ENCODE results near the gene UNC13B. TPM values are rescaled to one million over a fixed set of nuclear protein-coding genes. Genes with fewer than 3 reads are reported as not detected.

UNC13B gene
- total RNA-seq (1 to 10 TPM in 1 of 5 donors, under 1 TPM in 4; 0.45 to 1.2 (median 0.72) TPM), total RNA-seq (0.82 to 11.0 (median 1.9) reads per million in 29 experiments)
- total RNA-seq (2013), result 0.42 TPM

DNA sequence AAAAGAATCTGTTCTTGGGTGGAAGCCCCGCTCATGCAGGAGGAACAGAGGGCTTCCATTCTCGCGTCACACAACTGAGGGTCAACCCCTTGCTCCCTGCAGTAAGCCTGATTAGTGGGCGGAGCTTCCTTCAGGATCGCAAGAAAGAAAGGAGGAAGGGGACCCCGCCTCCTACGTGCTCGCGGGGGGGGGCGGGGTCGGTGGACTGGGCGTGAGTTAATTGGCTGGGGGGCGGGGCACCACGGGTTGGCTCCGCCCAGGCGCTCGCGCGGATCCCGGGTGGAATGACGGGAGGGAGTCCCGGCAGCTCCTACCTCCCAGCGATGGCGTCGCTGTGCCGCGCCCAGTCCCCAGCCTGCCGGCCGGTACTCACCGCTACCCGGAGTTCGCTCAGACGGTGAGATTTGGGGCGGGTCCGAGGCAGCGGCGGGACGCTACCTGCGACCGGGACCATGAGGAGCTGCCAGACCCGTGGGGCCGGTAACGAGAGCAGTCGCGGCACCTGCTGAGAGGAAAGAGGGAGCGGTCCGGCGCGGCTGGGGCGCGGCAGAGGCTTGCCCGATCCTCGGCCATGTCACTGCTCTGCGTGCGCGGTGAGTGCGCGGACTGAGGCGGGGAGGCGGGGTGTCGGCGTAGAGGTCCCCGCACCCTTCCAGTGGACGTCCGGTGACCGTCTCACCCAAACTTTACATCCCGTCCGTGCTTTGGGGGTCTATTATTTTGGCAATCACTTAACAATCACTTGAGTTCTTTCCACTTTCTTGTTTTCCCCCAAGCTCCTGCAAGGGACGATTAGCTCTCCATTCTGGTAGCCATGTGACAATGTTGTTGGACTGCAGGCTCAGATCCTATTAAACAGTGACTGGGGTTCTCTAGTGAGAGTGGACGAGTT lies at the start of gene UNC13B:
UNC13B (plus strand) TSS at position 297 of the 892 bp plus-strand sequence; CDS start at position 572, 275 bp downstream.
- DNase-seq, result peak; percentile 15 to 80 (median 46)
- no peaks in the 10 kb centered on the region for H3K36me3 ChIP-seq (ENCODE audit: control insufficient read depth in 2 of 2, extremely low read depth in 1 of 2, insufficient read depth in 1 of 2, low read length in 1 of 2)
- H3K9me3 ChIP-seq, result no peaks in the 10 kb centered on the region
- Mint-ChIP-seq H3K27ac (peak within 1 kb of the TSS in 1 of 2 donors; percentile 73), H3K27me3 (peaks cover 0 to 3% of the 10 kb centered on the region in 2 donors), H3K4me1 (peaks cover 13 to 33% (median 28%) of the 10 kb centered on the region in 3 donors), H3K36me3 (no peaks in the 10 kb centered on the region), H3K4me3 (peak within 1 kb of the TSS; percentile 87 to 93 (median 92)), H3K9me3 (no peaks in the 10 kb centered on the region)
- H3K27ac ChIP-seq (ENCODE audit: low read length), result peak within 1 kb of the TSS; percentile 29
- peaks cover 0 to 7% of the 10 kb centered on the region in 2 experiments for H3K27me3 ChIP-seq (replicated peaks in 1 of 2; ENCODE audit: control insufficient read depth in 2 of 2, extremely low read depth in 1 of 2, insufficient read depth in 2 of 2, low read length in 1 of 2)
- CTCF ChIA-PET, result interaction anchor here (0.6 to 1.4 kb wide), 2 partner anchors 60 to 558 kb away, joined by 3 to 4 read pairs; no protein-coding TSS in a partner anchor
- POLR2A ChIA-PET, result interaction anchor here in 1 of 2 donors (0.6 kb wide), 1 partner anchor 1114 kb away, joined by 3 read pairs; no protein-coding TSS in a partner anchor
- H3K4me3 ChIP-seq (ENCODE audit: control insufficient read depth in 1 of 2, extremely low read depth in 1 of 2, low read length in 1 of 2), result peak within 1 kb of the TSS; percentile 84 to 91
- H3K4me1 ChIP-seq (ENCODE audit: control insufficient read depth in 1 of 2, extremely low read depth in 1 of 2, insufficient read depth in 2 of 2, low read length in 2 of 2), result peaks cover 0 to 15% of the 10 kb centered on the region in 2 experiments
- under 1% methylated on average over 59 of the region's 70 CpGs for WGBS (ENCODE audit: insufficient coverage)
- ATAC-seq (replicated peaks in 1 of 4), result peak; percentile 89 to 92 (median 91)

DNA sequence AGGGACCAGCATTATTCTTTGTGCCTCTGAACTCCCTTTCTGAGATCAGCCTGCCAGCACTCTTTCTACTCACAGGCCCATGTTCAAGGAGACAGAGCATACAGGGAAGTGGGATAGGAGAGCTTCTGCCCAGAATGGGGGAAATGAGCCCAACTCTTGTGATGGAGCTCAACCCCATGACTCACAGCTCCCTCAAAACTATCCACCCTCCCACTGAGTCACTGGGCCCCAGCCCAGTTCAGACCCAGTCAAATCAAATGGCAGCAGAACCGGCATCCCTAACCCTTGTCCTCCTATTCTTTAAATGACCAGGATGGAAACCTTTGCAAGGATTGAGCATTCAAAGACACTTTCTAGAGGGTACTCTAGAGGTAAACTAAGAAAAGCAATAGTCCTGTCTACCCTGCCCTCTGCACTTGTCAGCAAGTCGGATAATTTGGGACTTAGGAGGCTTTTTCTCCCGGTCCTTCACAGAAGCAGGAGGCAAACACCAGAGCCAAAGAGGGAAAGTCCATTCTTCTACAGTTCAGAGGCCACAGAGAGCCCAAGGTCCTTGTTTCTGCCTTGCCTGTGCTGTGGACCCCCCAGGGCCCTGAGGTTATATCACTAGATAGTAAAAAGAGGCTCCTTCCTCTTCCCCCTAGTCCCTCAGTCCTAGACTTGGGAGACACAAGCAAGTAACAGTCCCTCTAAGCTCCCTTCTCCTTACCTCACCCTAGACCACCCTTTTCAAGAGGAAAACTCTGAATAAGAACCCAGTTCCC lies 49.4 kb upstream of the UNC13B start:
- Mint-ChIP-seq H3K27ac (peak overlapping the region; percentile 86 to 94), H3K36me3 (no peaks in the 10 kb centered on the region), H3K4me3 (peak overlapping the region; percentile 71 to 79 (median 73)), H3K9me3 (no peaks in the 10 kb centered on the region), H3K27me3 (no peaks in the 10 kb centered on the region), H3K4me1 (peaks cover 56 to 62% (median 61%) of the 10 kb centered on the region in 3 donors)
- Histone ChIP-seq H3K9me3 (no peaks in the 10 kb centered on the region), H3K27ac (ENCODE audit: low read length) (peak overlapping the region; percentile 78), H3K36me3 (ENCODE audit: control insufficient read depth in 2 of 2, extremely low read depth in 1 of 2, insufficient read depth in 1 of 2, low read length in 1 of 2) (peaks cover 0 to 8% of the 10 kb centered on the region in 2 donors), H3K27me3 (replicated peaks in 1 of 2; ENCODE audit: control insufficient read depth in 2 of 2, extremely low read depth in 1 of 2, insufficient read depth in 2 of 2, low read length in 1 of 2) (no peaks in the 10 kb centered on the region), H3K4me1 (ENCODE audit: control insufficient read depth in 1 of 2, extremely low read depth in 1 of 2, insufficient read depth in 2 of 2, low read length in 2 of 2) (peaks cover 31 to 64% of the 10 kb centered on the region in 2 experiments), H3K4me3 (ENCODE audit: control insufficient read depth in 1 of 2, extremely low read depth in 1 of 2, low read length in 1 of 2) (no peak overlapping the region)
- no CpG with 5 or more reads among the region's 3 CpGs for WGBS (ENCODE audit: insufficient coverage)
- DNase-seq (no peak), ATAC-seq (replicated peaks in 1 of 4) (no peak)
- POLR2A ChIA-PET, result interaction anchor here in 1 of 2 donors (1.0 kb wide), 1 partner anchor 9 kb away, joined by 5 read pairs; the partner anchor contains the start of gene STOML2
- CTCF ChIA-PET, result interaction anchor here in 1 of 2 donors (0.8 kb wide), 1 partner anchor 9 kb away, joined by 4 read pairs; the partner anchor contains the start of gene STOML2

DNA sequence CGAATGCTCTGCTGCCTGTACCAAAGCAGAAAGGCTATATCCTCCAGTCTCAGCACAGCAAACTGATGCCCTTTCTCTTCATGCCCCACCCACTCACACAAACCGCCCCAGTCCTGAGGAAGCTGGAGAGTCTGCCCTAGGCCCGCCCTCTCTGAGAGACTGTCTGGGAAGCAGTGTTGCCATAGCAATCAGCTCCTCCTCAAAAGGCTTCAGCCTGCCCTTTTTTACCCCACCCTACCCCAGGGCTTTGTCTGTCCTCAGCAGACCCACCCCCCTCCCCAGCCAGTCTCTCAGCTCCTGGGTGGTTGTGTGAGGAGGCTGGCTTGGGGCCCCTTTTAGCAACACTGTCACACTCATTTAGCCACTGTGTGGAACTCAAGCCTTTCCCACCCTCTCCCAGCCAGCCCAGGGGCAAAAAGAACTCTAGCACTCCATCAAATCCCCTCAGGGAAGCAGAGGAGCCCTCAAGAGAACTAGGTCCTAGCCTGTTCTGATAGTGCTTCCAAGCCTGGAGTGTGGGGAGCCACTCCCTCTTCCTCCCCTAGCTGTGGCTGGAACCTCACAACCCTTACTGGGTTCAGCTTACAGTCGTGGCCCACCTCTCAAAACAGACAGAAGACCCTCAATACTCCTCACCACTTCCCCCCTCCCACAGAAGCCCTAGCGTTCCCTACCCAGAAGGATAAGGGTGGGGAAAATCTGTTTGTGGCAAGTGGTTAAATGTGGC lies 47.5 kb upstream of the UNC13B start:
- H3K27me3 ChIP-seq (replicated peaks in 1 of 2; ENCODE audit: control insufficient read depth in 2 of 2, extremely low read depth in 1 of 2, insufficient read depth in 2 of 2, low read length in 1 of 2), result no peaks in the 10 kb centered on the region
- 7% methylated on average over 2 of the region's 5 CpGs for WGBS (ENCODE audit: insufficient coverage)
- Mint-ChIP-seq H3K27me3 (no peaks in the 10 kb centered on the region), H3K27ac (peak overlapping the region; percentile 95 to 97), H3K4me3 (peak overlapping the region; percentile 88 to 91 (median 90)), H3K36me3 (no peaks in the 10 kb centered on the region), H3K4me1 (peaks cover 56 to 62% (median 61%) of the 10 kb centered on the region in 3 donors), H3K9me3 (no peaks in the 10 kb centered on the region)
- DNase-seq, result peak in 34 of 35 experiments; percentile 16 to 79 (median 50)
- POLR2A ChIA-PET, result interaction anchor here in 1 of 2 donors (0.5 to 1.1 kb wide), 2 partner anchors 11 to 596 kb away, joined by 3 to 5 read pairs; partner anchors contain the start of gene STOML2
- no peaks in the 10 kb centered on the region for H3K36me3 ChIP-seq (ENCODE audit: control insufficient read depth in 2 of 2, extremely low read depth in 1 of 2, insufficient read depth in 1 of 2, low read length in 1 of 2)
- H3K4me1 ChIP-seq (ENCODE audit: control insufficient read depth in 1 of 2, extremely low read depth in 1 of 2, insufficient read depth in 2 of 2, low read length in 2 of 2), result peaks cover 31 to 64% of the 10 kb centered on the region in 2 experiments
- H3K4me3 ChIP-seq (ENCODE audit: control insufficient read depth in 1 of 2, extremely low read depth in 1 of 2, low read length in 1 of 2), result peak overlapping the region; percentile 68 to 81
- no peaks in the 10 kb centered on the region for H3K9me3 ChIP-seq
- CTCF ChIA-PET, result interaction anchor here (0.6 to 3.0 kb wide), 9 partner anchors 11 to 920 kb away, joined by 3 to 12 read pairs (median 4); partner anchors contain the start of genes VCP (in 2 of the 2) and STOML2 (in 1 of the 2)
- peak in 3 of 4 experiments; percentile 5 to 15 (median 6) for ATAC-seq (replicated peaks in 1 of 4)
- peak overlapping the region; percentile 74 for H3K27ac ChIP-seq (ENCODE audit: low read length)

DNA sequence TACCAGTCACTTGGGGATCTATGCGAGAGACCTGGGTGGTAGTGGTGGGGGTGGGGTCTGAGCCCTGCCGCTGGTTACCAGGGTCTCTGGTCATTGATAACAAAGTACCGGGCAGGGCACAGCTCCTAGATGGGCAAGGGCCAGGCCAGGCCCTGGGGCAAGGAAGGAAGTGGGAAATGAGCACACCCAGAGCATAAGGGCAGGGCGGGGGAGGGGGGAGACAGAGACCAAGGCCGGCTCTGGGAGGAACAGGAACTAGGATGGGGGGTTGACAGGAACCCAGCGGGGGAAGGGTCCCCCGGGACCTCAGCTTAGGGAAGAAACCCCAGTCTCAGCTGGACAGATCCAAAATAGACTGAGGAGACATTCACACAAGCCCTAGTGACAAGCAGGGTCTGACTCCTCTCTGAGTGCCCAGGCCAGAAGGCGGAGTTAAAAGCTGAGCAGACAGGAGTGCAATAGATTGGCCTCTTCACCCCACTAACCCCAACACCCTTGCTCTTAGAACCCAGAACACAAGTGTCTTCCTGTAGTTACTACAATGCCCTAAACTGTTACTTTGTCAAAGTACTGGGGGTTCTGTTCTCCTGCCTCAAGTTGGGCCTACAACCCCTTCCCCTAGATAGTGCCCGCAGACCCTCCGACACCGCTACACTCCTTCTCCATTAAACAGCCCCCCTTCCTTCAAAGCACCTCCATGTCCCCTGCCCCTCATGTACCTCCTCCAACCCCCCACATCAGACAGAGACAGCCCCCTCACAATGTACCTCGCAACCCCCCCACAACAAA lies 46.8 kb upstream of the UNC13B start:
- no peaks in the 10 kb centered on the region for H3K36me3 Mint-ChIP-seq
- POLR2A ChIA-PET, result interaction anchor here (0.6 kb wide), 3 partner anchors 16 to 738 kb away, joined by 3 to 5 read pairs (median 4); partner anchors contain the start of gene MYORG (in 1 of the 2)
- 24% methylated on average over 7 of the region's 12 CpGs for WGBS (ENCODE audit: insufficient coverage)

More for the DNA sequence above, 46.8 kb upstream of the UNC13B start:
- CTCF ChIA-PET, result interaction anchor here (0.5 to 3.0 kb wide), 9 partner anchors 12 to 1058 kb away, joined by 3 to 12 read pairs (median 4); partner anchors contain the start of genes STOML2 (in 1 of the 2) and VCP (in 1 of the 2)
- peak overlapping the region; percentile 68 to 81 for H3K4me3 ChIP-seq (ENCODE audit: control insufficient read depth in 1 of 2, extremely low read depth in 1 of 2, low read length in 1 of 2)
- no peaks in the 10 kb centered on the region for H3K27me3 Mint-ChIP-seq
- H3K27me3 ChIP-seq (replicated peaks in 1 of 2; ENCODE audit: control insufficient read depth in 2 of 2, extremely low read depth in 1 of 2, insufficient read depth in 2 of 2, low read length in 1 of 2), result no peaks in the 10 kb centered on the region
- no peaks in the 10 kb centered on the region for H3K9me3 Mint-ChIP-seq
- H3K4me3 Mint-ChIP-seq, result peak overlapping the region; percentile 88 to 91 (median 90)
- H3K4me1 Mint-ChIP-seq, result peaks cover 56 to 57% (median 57%) of the 10 kb centered on the region in 3 donors
- peaks cover 31 to 64% of the 10 kb centered on the region in 2 experiments for H3K4me1 ChIP-seq (ENCODE audit: control insufficient read depth in 1 of 2, extremely low read depth in 1 of 2, insufficient read depth in 2 of 2, low read length in 2 of 2)
- peak overlapping the region; percentile 74 for H3K27ac ChIP-seq (ENCODE audit: low read length)
- DNase-seq, result peak in 18 of 35 experiments; percentile 8 to 58 (median 32)
- no peaks in the 10 kb centered on the region for H3K36me3 ChIP-seq (ENCODE audit: control insufficient read depth in 2 of 2, extremely low read depth in 1 of 2, insufficient read depth in 1 of 2, low read length in 1 of 2)
- ATAC-seq (replicated peaks in 1 of 4), result no peak
- no peaks in the 10 kb centered on the region for H3K9me3 ChIP-seq
- peak overlapping the region; percentile 95 to 97 for H3K27ac Mint-ChIP-seq
